Karpas-422 (cell line): ENCODE results near the gene TMEM135. TPM values are rescaled to one million over a fixed set of nuclear protein-coding genes. Genes with fewer than 3 reads are reported as not detected.

Experiments
- DNase-seq: peaks from one replicate; pipeline ENCODE4 v3.0.0-alpha.2; 2015
- H2AFZ ChIP-seq: fragments of 200-600 bp; sonication (generic); 2 replicates; pipeline ENCODE4 v1.6.1; 2014; ENCODE audit warnings: antibody characterized with exemption, low read length, mixed read lengths
- H3K27ac ChIP-seq: fragments of 200-600 bp; sonication (generic); 2 replicates; pipeline ENCODE4 v1.5.1; 2014; ENCODE audit warnings: mild to moderate bottlenecking, low read length, moderate library complexity
- H3K27me3 ChIP-seq: fragments of 200-600 bp; sonication (generic); 2 replicates; pipeline ENCODE4 v1.6.1; 2014; ENCODE audit warnings: low read length, mixed read lengths
- H3K36me3 ChIP-seq: fragments of 200-600 bp; sonication (generic); 2 replicates; pipeline ENCODE4 v1.6.1; 2014; ENCODE audit warnings: low read length, mixed read lengths; ENCODE audit not compliant: insufficient read depth
- H3K4me1 ChIP-seq: fragments of 200-600 bp; sonication (generic); 2 replicates; pipeline ENCODE4 v1.6.1; 2014; ENCODE audit warnings: mild to moderate bottlenecking, low read length, mixed read lengths
- H3K4me2 ChIP-seq: fragments of 200-600 bp; sonication (generic); 2 replicates; pipeline ENCODE4 v1.6.1; 2014; ENCODE audit warnings: low read length, low read depth, mild to moderate bottlenecking; ENCODE audit not compliant: poor library complexity, severe bottlenecking
- H3K4me3 ChIP-seq: fragments of 200-600 bp; sonication (generic); 2 replicates; pipeline ENCODE4 v1.5.1; 2014; ENCODE audit warnings: mild to moderate bottlenecking, antibody characterized with exemption, low read length, mixed read lengths
- H3K79me2 ChIP-seq: fragments of 200-600 bp; sonication (generic); 2 replicates; pipeline ENCODE4 v1.6.1; 2014; ENCODE audit warnings: mild to moderate bottlenecking, low read length, mixed read lengths
- H3K9ac ChIP-seq: fragments of 200-600 bp; sonication (generic); 2 replicates; pipeline ENCODE4 v1.6.0; 2014; ENCODE audit warnings: low read length
- H3K9me2 ChIP-seq: fragments of 200-600 bp; sonication (generic), shearing (Covaris generic); replicated peaks from 2 replicates; pipeline ENCODE4 v1.6.0; 2014; ENCODE audit warnings: mild to moderate bottlenecking, low read length, moderate library complexity; ENCODE audit not compliant: insufficient read depth
- H3K9me3 ChIP-seq: fragments of 300-700, 200-600 bp; sonication (generic); 2 replicates; pipeline ENCODE4 v1.6.1; 2014; ENCODE audit warnings: low read length, mixed read lengths
- H4K20me1 ChIP-seq: fragments of 200-600 bp; sonication (generic); 2 replicates; pipeline ENCODE4 v1.6.1; 2014; ENCODE audit warnings: mild to moderate bottlenecking, antibody characterized with exemption, low read length, low read depth; ENCODE audit not compliant: insufficient read depth
- total RNA-seq: library from RNA; depleted of rRNA; stranded (reverse); fragments of >200 nt; shearing (Covaris generic); gene quantifications from 2 replicates; pipeline ENCODE4 v1.2.3, GENCODE V29; 2014; ENCODE audit warnings: low replicate concordance; rRNA removed

Gene TMEM135
- total RNA-seq, 1 experiment from 2014 or later: 228 TPM

DNA sequence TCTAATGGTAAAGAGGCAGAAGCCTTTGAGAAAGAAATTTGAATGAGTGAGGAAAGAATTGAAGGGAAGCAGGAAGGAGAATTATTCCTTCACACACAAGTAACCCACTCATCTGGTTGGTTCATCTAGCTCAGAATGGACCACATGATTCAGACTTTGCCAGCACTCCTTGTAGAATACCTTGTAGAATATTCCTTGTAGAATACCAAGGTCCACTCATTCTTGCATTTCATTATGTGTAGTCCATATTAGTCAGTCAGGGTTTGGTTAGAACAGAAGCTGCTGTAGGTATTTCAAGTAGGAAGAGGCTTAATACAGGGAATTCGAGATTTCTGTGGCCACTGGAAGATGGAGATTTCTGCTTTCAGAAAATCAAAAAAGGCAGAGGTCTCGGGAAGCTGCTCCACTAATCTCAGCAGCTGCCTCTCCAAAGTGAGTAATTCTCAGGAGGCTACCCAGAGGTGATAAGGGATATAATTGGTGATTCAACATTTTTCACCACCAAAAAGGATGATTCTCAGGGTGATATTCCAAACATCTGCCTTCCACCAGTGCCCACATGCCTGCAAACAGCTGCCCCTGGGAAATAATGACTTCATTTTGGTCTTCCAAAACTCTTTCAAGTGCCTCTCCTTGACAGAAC is 329.1 kb downstream of the TMEM135 start:
- Histone ChIP-seq H4K20me1 (no peaks in the 10 kb centered on the region), H3K9me3 (no peaks in the 10 kb centered on the region), H3K4me3 (no peak overlapping the region), H2AFZ (no peak overlapping the region), H3K9ac (no peak overlapping the region), H3K79me2 (no peaks in the 10 kb centered on the region), H3K27ac (no peak overlapping the region), H3K36me3 (peaks cover 4% of the 10 kb centered on the region), H3K4me1 (peaks cover 16% of the 10 kb centered on the region), H3K27me3 (no peaks in the 10 kb centered on the region), H3K4me2 (no peak overlapping the region), H3K9me2 (0 out of 2 replicates have a peak, but pooled peaks cover 5% of the 10 kb centered on the region)
- DNase-seq: no peak

DNA sequence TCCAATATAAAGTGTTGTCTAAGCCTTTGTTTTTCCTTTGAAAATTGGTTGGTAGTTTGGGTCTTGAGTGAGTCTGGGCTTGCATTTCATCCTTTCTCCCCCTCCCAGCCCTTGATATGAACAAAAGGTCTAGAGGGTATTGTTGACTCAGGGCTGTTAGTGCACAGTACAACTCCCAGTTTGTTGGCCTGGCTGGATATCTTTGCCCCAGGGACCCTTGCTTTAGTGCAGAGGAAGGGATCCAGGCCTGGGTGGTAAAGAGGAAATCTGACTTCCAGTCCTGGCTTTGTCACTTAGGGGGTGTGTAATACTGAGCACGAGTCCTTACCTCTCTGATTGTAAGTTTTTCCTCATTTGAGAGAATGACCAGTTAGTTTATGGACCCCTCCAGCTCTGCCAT is 330.4 kb downstream of the TMEM135 start:
- Histone ChIP-seq H4K20me1 (no peaks in the 10 kb centered on the region), H3K9me3 (no peaks in the 10 kb centered on the region), H3K27ac (no peak overlapping the region), H3K27me3 (no peaks in the 10 kb centered on the region), H3K79me2 (no peaks in the 10 kb centered on the region), H3K4me1 (peaks cover 16% of the 10 kb centered on the region), H2AFZ (no peak overlapping the region), H3K9me2 (0 out of 2 replicates have a peak, but pooled peaks cover 5% of the 10 kb centered on the region), H3K9ac (no peak overlapping the region), H3K4me3 (no peak overlapping the region), H3K36me3 (peaks cover 4% of the 10 kb centered on the region; the same call in 1 of the 2 replicates), H3K4me2 (no peak overlapping the region)
- DNase-seq: no peak

DNA sequence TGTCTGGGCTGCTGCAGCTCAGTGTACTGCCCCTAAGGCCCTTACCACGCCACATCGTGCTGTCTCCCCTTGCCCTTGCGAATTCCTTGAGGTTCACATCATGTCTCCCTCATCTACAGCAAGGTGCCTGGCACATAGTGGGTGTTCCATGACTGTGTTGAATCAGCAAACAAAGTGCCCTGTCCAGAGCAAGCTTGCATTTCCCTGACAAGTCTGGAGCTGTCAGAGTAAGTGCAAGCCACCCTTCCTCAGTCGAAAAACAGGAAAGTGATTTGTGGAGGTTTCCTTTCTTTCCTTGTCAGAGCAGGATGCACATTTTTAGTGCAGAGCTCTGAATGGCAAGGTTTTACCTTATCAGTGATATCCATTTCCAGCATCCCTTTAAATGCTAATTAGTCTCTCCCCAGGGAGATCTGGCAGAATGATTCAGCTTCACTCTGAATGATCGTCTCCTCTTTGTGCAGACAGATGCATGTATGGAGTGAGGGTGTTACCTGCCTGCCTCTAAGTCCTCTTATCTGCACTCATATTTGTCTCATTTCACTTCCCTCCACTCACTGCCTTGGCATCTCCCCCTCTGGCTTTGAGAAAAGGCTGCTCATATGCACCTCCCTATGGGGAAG is 331.2 kb downstream of the TMEM135 start:
- no peak overlapping the region for H3K4me2 ChIP-seq
- 0 out of 2 replicates have a peak, but pooled peaks cover 5% of the 10 kb centered on the region for H3K9me2 ChIP-seq
- no peak overlapping the region for H2AFZ ChIP-seq
- peaks cover 7% of the 10 kb centered on the region for H3K4me1 ChIP-seq
- no peaks in the 10 kb centered on the region for H3K27me3 ChIP-seq
- H3K36me3 ChIP-seq: peaks cover 7% of the 10 kb centered on the region; the same call in 1 of the 2 replicates
- no peak overlapping the region for H3K9ac ChIP-seq
- no peaks in the 10 kb centered on the region for H3K79me2 ChIP-seq
- no peak overlapping the region for H3K4me3 ChIP-seq
- no peak overlapping the region for H3K27ac ChIP-seq
- no peaks in the 10 kb centered on the region for H4K20me1 ChIP-seq
- no peaks in the 10 kb centered on the region for H3K9me3 ChIP-seq
- no peak for DNase-seq

DNA sequence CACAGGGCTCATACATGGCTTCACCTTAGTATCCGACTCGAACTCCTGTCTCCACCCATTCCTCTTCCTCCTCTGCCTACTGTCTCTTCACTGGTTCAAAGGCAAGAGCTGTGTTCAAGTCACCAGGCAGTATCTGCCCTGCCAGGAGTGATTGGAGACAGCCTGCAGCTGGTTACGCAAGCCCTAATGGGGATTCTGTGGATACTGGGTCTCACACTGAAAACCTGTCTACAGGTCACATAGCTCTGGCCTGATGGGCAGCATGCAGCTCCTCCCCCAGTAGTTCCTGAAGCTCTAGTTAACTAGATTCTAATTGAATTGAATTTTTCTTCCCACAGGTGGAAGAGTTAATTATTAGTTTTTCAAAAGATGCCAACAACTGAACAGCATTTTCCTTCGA is 332.2 kb downstream of the TMEM135 start:
- H3K27me3 ChIP-seq: no peaks in the 10 kb centered on the region
- no peak overlapping the region for H3K27ac ChIP-seq
- H4K20me1 ChIP-seq: no peaks in the 10 kb centered on the region
- no peak overlapping the region for H2AFZ ChIP-seq
- no peak overlapping the region for H3K9ac ChIP-seq
- H3K79me2 ChIP-seq: no peaks in the 10 kb centered on the region
- H3K36me3 ChIP-seq: peaks cover 9% of the 10 kb centered on the region; the same call in 1 of the 2 replicates
- DNase-seq: no peak
- no peak overlapping the region for H3K4me2 ChIP-seq
- H3K4me3 ChIP-seq: no peak overlapping the region
- peaks cover 7% of the 10 kb centered on the region for H3K4me1 ChIP-seq
- H3K9me2 ChIP-seq: 0 out of 2 replicates have a peak, but pooled peaks cover 5% of the 10 kb centered on the region
- no peaks in the 10 kb centered on the region for H3K9me3 ChIP-seq

DNA sequence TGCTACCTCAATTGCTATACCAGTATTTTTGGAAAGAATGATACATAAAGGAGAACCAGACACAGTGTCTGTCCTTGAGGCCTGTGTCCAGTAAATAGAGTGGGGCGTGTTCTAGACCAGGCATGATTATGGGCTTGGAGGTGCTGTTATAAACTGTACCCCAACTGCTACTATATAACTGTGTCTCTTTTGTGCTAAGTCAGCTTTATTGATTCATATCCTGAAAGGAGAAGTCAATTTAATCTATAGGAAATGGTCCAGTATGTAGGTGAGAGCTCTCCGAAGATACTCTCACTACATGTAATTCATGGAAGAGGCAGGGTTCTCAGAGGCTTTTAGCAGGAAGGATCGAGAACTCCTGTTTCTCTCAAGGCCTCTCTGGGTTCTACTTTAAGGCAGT is 334.3 kb downstream of the TMEM135 start:
- H3K27me3 ChIP-seq: no peaks in the 10 kb centered on the region
- no peaks in the 10 kb centered on the region for H3K9me3 ChIP-seq
- no peak overlapping the region for H3K9ac ChIP-seq
- peaks cover 16% of the 10 kb centered on the region for H3K36me3 ChIP-seq
- 0 out of 2 replicates have a peak, but pooled peaks cover 5% of the 10 kb centered on the region for H3K9me2 ChIP-seq
- H4K20me1 ChIP-seq: no peaks in the 10 kb centered on the region
- no peak for DNase-seq
- H3K4me2 ChIP-seq: no peak overlapping the region
- H3K4me1 ChIP-seq: peaks cover 7% of the 10 kb centered on the region
- no peaks in the 10 kb centered on the region for H3K79me2 ChIP-seq
- no peak overlapping the region for H3K4me3 ChIP-seq
- no peak overlapping the region for H3K27ac ChIP-seq
- H2AFZ ChIP-seq: no peak overlapping the region

Other genes with a start within 250 kb of the TMEM135 start
- gene PRSS23, start 237.4 kb upstream of the TMEM135 start, total RNA-seq: not detected in 2 replicates
- 1.8 and 1.9 TPM in 2 replicates for gene FZD4, start 82.5 kb upstream of the TMEM135 start, total RNA-seq